Fibroblast of the aortic adventitia (primary cell): ENCODE data around the gene PRDM11. TPM values are rescaled to one million over a fixed set of nuclear protein-coding genes. Genes with fewer than 3 reads are reported as not detected.
A peak's percentile ranks its signal among the peaks of the same experiment; 100 is the strongest.

Experiments used
- DNase-seq: peaks from one replicate; pipeline ENCODE4 v3.0.0-alpha.2; 2010; ENCODE audit warnings: low read depth
- H3K4me3 ChIP-seq: 2 replicates; pipeline ENCODE4 v1.5.1; 2011; ENCODE audit warnings: low read depth, mild to moderate bottlenecking, control low read depth, low read length, moderate library complexity
- total RNA-seq: library from RNA; depleted of rRNA; stranded (reverse); fragments of >200 nt; gene quantifications from 2 replicates; pipeline ENCODE4 v1.2.3, GENCODE V29; 2012; ENCODE audit warnings: low replicate concordance
- TF ChIP-seq, protein P1 (sequence below): IDR thresholded peaks from 2 replicates; pipeline ENCODE4 v1.5.1; 2011; ENCODE audit warnings: mild to moderate bottlenecking, low read length, control low read depth, inconsistent platforms; ENCODE audit not compliant: insufficient read depth

The PRDM11 gene
- total RNA-seq, 1 donor: 5.3 TPM

DNA sequence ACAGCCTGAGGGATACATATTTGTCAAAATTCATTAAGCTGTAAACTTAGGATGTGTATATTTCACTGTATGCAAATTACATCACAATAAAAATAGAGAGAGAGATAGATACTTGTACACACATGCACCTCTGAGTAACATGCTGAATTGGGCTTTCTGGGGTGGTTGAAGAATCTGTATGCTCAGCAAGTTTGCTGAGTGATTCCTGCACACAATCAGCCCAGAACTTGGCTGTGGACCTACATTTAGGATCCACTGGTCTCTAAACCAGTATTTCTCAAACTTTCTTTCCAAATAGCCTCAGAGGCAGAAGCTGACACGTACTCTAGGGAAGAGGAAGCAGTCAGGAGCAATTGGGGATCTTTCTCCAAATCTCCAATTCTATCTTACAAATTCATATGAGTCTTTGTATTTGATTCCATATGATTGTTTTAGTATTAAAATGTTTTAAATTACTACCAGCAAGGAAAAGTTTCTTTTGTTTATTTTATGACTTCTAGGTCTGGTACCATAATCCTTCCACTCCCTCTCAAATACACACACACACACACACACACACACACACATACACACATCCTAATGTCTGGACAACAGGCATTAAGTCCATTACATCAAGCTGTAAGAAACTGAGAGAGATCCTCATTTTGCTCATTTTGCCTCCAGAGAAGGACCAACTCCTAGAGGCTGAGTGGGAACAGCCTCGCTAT is 119.7 kb downstream of the PRDM11 start:
- H3K4me3 ChIP-seq: no peak overlapping the region
- DNase-seq: no peak
- TF ChIP-seq, protein P1, sequence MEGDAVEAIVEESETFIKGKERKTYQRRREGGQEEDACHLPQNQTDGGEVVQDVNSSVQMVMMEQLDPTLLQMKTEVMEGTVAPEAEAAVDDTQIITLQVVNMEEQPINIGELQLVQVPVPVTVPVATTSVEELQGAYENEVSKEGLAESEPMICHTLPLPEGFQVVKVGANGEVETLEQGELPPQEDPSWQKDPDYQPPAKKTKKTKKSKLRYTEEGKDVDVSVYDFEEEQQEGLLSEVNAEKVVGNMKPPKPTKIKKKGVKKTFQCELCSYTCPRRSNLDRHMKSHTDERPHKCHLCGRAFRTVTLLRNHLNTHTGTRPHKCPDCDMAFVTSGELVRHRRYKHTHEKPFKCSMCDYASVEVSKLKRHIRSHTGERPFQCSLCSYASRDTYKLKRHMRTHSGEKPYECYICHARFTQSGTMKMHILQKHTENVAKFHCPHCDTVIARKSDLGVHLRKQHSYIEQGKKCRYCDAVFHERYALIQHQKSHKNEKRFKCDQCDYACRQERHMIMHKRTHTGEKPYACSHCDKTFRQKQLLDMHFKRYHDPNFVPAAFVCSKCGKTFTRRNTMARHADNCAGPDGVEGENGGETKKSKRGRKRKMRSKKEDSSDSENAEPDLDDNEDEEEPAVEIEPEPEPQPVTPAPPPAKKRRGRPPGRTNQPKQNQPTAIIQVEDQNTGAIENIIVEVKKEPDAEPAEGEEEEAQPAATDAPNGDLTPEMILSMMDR: no peak

DNA sequence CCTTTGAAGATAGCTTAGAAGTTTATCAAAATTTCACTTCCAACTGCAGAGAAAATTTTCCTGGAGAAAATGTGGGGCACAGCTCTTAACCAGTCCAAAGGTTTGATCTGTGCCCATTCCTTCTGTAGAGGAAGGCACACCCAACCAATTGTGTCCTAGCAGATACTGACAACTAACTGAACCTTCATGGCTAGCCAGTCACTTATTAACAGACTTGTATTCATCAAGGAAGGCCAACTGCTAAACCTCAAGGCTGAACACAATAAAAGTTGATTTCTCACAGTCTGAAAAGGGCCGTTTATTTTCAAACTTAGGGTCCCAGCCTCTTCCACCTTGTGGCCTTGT is 120.2 kb downstream of the PRDM11 start:
- H3K4me3 ChIP-seq: no peak overlapping the region
- TF ChIP-seq, protein P1: no peak
- no peak for DNase-seq

DNA sequence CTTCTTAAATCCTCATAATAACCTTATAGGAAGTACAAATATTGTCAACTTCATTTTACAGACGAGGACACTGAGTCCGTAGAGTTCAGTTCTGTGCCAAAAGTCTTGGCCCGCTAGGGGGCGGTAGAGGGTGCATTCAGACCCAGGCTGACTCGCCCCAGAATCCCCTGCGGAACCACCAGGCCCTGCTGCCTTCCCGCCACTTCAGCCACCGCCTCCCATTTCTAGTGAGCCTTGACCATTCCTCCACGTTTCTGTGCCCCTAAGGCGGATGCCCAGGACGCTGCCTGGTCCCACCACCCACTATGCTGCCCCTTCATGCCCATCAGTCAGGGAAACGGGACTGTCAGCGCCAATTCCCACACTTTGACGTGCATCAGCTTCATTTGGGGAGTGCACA is 120.6 kb downstream of the PRDM11 start:
- TF ChIP-seq, protein P1: peak; percentile 20
- DNase-seq: no peak
- H3K4me3 ChIP-seq: no peak overlapping the region

DNA sequence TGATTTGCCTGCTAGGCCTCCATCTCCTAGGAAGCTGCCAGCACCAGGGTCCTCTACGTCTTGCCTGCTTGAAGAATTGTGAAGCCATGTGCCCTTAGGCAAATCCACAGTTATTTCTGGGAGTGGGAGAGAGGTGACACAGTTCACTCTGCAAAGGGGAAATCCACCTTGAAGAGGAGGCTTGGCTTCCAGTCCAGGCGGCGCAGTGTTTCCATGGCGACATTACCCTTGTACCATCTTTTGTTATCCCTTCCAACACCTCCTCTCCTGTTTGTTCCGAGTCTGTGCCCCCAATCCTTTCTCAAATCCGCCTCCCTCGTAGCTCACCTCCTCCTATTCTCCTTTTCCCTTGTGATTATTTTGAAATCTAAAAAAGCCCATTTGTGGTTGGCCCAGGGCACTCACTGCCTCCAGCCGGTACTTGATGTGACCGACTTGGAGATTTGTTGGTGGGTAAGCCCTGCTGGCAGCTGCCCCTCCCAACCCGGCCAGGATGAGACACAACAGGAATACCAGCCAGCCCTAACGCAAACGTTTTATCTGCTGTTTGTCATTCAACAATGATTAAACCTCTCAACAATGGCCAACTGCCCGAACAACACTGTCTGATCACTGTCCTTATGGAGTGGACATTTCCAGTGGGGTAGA is 121.3 kb downstream of the PRDM11 start:
- no peak for DNase-seq
- no peak overlapping the region for H3K4me3 ChIP-seq
- TF ChIP-seq, protein P1: no peak

DNA sequence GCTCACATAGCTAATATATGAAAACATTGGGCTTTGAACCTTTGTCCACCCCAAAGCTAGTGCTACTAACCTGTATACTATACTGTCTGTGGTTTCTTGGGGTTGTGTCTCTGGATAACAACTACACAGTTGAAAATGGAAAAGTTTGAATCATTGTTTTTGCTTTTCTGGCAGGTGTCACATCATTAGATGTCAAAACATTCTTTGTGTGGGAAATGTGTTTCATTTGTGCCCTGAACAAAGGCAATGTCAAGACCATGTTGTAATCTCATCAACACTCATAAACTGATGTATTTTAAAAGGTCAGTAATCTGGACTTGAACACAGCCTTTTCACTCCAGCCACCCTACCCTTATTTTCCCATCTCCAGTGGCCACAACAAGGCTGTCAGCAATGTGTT is 123.2 kb downstream of the PRDM11 start:
- no peak for DNase-seq
- no peak overlapping the region for H3K4me3 ChIP-seq
- TF ChIP-seq, protein P1: no peak

DNA sequence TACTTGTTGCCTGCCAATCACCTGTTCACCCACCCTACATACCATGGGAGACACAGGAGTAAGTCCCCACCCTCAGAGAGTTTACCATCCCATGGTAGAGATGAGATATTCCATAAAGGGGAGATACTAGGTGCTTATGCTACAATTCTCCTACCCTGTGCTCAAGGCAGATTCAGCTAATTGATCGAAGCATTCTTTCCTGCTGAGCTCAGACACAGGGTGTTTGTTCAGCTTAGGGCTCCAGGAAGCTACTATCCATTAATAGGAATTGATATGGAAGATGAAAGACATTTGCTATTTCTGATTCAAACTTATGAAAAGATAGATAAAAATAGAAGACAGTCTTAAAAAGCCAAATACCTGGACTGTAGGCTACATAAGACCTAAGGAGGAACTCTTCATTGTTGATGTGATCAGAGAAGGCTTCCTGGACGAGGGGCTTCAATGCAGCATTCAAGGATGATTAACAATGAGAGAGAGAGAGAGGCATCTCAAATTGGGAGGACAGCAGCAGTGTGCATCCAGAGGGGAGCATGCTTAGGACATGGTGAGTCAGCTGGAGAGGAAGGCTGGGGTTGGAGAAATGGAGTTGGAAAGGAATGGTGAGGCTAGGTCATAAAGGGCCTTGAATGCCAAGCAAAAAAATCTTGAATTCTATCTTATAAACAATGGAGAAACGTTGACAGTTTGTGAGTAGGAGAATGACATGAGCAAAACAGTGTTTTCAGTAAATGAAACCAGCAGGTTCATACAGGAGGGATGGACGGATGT is 124.7 kb downstream of the PRDM11 start:
- TF ChIP-seq, protein P1: no peak
- no peak overlapping the region for H3K4me3 ChIP-seq

More for the DNA sequence above, 124.7 kb downstream of the PRDM11 start:
- no peak for DNase-seq
